TTC549 (cell line): ENCODE results near the gene P4HTM.

ENCODE experiments used
- FAIRE-seq: peaks from 2 replicates; lab custom pipeline; 2012; peaks lifted over from hg19 to GRCh38; lab: Jason Lieb, UNC

The P4HTM gene, protein sequence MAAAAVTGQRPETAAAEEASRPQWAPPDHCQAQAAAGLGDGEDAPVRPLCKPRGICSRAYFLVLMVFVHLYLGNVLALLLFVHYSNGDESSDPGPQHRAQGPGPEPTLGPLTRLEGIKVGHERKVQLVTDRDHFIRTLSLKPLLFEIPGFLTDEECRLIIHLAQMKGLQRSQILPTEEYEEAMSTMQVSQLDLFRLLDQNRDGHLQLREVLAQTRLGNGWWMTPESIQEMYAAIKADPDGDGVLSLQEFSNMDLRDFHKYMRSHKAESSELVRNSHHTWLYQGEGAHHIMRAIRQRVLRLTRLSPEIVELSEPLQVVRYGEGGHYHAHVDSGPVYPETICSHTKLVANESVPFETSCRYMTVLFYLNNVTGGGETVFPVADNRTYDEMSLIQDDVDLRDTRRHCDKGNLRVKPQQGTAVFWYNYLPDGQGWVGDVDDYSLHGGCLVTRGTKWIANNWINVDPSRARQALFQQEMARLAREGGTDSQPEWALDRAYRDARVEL

DNA sequence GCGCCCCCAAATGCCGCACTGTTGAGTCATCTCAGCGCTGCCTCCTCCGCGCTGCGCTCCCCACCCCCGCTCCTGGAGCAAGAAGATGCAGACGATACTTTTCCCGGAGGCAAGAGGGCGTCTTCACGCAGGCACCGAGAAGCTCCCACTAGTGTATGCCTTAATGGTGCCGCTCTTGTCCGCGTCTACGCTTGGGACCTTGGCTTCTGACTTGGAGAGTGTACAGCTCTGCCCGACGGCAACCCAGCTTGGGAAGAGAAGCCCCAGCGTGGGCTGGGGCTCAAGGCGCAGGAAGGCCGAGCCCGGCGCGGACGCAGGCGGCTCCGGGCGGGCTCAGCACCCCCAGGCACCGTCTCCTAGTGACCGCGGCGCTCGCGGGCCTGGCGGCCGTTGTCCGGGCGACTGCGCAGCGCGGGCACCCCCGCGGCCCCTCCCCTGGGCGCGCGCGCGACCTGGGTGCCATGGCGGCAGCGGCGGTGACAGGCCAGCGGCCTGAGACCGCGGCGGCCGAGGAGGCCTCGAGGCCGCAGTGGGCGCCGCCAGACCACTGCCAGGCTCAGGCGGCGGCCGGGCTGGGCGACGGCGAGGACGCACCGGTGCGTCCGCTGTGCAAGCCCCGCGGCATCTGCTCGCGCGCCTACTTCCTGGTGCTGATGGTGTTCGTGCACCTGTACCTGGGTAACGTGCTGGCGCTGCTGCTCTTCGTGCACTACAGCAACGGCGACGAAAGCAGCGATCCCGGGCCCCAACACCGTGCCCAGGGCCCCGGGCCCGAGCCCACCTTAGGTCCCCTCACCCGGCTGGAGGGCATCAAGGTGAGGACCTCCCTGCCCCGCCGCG, at the start of gene P4HTM:
P4HTM (plus strand) TSS at position 446 of the 840 bp plus-strand sequence; CDS start at position 462, 16 bp downstream.
- FAIRE-seq, result no peak

DNA sequence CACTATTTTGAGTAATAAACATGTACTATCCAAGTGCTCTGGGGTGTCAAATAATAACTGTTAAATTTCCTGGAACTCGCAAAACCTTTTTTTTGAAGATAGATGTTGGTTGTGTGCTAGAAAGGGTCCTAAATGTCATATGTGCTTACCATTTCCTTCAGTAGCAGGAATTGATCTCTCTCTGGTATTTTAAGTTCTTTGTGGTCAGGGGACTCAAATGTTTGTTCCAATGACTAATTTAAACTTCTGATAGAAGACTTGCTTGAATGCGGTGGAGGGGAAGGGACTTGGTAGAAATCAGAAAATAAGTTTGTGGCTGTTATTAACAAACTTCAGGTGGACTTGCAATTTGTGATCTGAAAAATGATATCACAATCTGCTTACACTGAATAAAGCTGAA, 44.6 kb upstream of the P4HTM start:
- FAIRE-seq, result no peak

DNA sequence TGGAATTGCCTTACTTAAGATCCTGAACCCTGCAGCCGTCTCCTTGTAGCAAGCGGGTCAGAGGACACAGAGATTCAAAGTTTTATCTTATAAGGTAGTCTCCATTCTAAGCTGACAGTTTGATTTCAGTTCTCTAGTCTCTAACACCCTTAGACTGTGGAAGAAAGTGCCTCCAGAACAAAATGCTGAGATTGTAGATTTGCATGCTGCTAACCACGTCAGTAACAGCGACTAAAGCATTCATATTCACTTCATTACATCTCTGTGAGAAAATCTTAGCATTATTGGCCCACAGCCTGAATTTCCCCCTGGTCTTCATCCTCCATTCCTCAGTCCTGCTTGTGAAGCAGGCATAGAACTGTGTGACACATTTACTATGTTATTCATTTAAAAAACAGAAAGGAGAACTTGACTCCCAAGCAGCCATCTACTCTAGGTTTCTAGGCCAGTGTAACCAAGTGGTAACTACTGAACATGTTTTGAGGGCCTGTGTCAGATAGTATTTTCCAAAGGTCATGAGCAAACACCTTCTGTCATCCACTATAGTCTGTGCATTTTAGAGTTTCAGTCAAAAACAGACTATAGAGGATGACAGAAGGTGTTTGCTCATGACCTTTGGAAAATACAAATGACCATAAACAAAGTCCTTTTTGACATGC, 44.0 kb upstream of the P4HTM start:
- FAIRE-seq, result no peak

DNA sequence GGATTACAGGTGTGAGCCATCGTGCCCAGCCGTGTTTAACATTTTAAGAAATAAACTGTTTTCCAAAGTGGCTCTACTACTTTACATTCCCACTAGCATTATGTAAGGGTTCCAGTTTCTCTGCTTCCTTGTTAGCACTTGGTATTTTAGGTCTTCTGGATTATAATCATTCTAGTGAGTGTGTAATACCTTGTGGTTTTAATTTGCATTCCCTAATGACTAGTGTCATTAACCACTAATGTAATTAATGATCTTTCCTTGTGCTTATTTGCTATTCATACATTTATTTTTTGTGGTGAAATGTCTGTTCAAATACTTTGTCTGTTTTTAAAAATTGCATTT, 40.7 kb upstream of the P4HTM start:
- FAIRE-seq, result no peak

DNA sequence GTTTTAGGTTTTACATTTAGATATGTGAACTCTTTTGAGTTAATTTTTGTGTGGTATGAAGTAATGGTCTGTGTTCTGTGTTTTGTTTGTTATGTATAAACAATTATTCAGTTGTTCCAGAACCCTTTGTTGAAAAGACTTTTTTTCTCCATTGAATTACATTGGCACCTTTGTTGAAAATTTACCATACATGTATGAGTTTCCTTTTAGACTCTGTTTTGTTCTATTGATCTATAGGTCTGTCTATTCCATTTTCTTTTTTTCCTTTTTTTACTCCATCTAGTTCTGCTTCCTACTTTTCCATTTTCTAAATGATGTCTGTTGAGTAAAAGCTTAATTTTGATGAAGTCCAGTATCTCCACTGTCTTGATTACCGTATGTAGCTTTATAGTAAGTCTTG, 40.0 kb upstream of the P4HTM start:
- FAIRE-seq, result no peak

DNA sequence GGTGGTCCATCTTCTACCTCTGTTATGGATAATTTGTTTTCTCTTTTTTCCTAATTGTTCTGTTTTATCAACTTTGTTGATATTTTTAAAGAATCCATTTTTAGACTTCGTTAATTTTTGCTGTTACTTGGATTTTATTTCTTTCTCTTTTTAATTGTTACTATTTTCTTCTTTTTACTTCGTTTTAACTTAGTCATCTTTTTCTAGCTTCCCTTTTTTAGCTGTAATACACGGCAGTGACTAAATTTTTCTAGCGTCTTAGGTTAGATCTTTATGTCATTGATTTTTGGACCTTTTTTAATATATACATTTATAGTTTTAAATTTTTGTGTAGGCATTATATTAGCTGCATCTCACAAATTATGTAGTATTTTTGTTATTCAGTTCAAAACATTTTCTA, 38.3 kb upstream of the P4HTM start:
- FAIRE-seq, result no peak

DNA sequence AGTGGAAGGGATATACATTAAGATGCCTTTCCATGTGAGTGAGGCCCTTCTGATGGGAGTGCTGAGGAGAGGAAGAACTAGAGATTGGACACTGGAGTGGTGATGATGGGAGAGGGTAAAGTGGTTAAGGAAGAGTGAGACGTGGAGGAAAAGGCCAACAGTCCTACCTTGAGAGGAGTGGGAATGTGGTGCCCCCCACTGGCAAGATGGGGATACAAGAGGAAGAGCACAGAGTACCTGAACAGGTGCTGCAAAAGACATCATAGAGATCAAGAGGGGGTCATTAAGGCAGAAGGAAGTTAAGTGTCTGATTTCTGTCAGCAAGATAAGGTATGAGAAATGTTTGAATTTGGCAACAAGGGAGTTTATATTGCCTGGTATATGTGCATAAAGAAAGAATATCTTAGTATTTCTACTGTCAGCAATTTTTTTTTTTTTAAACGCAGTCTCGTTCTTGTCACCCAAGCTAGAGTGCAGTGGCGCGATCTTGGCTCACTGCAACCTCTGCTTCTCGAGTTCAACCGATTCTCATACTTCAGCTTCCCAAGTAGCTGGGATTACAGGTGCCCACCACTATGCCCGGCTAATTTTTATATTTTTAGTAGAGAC, 37.4 kb upstream of the P4HTM start:
- no peak for FAIRE-seq

DNA sequence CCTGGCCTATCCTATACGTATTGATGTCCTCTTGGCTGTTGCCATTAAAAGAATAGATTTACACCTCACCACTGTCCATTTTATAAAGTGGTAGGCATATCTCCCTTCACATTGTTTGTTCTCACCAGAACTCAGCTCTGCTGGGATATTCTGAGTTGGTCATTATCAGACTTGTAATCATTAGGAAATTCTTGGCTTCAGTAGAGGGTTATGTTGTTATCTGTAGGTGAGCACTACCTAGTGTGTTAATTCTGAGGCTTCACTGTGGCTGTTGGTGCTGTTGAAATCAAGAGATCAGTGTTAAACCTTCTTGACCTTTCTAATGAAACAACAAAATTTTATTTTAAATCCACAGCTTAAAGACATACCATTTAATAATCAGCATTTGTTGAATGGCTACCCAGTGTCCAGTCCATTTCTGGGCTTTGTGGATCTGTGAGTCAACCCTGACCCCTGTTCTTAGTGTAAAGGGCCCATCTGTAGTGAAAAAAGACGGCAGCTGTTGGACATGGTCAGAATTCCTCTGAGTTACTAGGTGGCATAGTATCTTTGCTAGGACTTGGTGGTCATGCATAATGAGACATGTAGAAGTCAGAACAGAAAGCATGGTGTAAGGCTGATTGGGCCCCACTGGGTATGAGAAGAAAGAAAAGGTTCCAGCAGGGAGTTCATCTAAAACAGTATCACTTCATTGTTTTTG, 32.9 kb upstream of the P4HTM start:
- no peak for FAIRE-seq

DNA sequence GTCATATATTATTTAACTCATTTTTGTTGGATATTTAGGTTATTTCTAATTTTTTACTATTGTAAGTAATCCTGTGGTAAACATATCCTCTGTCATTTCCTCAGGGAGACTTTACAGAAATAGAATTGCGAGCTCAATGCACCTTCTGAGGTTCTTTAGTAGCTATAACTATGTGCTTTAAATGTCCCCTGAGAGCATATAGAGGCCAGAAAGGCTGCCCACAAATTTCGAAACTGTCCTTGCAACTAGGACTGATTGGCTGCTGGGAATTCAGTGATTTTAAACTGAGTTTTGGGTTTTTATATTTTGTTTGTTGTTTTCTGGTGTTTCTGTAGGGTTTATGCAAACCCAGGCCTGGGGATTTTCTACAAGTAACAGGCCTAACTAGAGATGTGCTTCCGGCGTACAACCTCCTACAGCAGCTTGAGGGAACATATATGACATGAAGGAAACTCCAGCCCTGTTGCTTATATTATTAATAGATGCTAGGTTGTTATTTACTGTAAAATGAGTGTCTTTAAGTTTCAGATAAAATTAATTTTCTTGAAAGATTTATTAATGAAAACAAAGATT, 29.1 kb upstream of the P4HTM start:
- no peak for FAIRE-seq

DNA sequence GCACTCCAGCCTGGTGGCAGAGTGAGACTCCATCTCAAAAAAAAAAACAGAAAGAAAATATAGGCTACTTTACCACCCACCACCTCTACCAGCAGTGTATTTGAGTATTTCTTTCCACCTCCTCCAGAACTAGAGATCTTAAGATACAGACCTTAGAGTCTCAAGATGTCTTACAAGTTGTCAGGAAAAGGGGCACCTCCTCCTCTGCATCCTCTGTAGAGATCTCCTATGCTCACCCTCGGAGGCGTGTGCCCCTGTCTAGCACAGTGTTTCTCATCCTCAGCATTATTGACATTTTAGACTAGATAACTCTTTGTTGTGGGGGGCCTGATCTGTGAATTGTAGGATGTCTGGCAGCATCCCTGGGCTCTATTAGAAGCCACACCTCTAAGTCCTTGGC, 27.7 kb upstream of the P4HTM start:
- no peak for FAIRE-seq

DNA sequence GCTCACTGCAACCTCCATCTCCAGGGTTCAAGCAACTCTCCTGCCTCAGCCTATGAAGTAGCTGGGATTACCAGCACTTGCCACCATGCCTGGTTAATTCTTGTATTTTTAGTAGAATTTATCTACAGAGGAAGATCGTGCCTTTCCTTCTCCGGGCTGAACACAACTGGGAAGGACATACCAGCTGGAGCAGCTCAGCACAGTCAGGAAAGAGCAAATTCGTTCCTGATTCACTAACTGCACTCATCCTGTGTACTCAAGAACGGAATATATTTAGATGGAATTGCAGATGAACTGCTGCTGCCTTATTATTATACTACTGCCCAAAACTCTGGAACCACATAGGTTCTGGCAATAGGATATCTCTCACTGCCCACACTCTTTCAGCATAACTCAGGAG, 27.1 kb upstream of the P4HTM start:
- no peak for FAIRE-seq

DNA sequence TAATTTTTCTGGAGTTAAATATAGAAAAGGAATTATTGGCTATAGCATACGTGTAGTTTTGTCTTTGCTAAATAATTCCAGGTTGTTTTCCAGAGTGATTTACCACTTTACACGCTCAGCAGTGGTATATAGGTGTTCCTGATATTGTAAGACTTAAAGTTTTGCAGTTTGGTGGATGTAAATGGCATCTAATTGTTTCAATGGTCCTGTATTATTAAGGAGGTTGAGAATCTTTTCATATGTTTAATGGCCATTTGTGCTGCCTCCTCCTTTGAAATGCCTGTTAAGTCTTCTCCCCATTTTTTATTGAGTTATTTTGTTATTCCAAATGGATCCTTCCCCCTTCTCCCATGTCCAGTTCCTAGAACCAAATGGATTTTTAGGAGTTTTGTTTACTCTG, 26.4 kb upstream of the P4HTM start:
- no peak for FAIRE-seq

DNA sequence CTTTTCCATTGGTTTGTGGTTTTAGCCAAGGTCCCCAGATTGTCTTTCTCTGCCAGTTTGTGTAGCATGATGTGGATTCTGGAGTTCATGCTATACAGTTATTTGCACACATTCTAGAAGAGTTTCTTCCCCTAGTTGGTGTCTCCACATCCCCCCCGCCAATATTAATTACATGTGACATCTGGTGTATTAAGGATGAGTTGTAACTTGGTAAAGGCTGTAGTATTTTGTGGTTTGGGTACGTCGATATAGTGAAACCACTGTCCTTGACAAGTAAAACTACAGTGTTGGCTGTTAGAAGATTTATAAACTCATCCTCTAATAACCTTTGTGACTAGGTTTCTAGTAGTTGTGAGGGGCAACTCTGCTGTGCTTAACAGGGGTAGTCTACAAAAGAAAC, 23.7 kb upstream of the P4HTM start:
- no peak for FAIRE-seq

DNA sequence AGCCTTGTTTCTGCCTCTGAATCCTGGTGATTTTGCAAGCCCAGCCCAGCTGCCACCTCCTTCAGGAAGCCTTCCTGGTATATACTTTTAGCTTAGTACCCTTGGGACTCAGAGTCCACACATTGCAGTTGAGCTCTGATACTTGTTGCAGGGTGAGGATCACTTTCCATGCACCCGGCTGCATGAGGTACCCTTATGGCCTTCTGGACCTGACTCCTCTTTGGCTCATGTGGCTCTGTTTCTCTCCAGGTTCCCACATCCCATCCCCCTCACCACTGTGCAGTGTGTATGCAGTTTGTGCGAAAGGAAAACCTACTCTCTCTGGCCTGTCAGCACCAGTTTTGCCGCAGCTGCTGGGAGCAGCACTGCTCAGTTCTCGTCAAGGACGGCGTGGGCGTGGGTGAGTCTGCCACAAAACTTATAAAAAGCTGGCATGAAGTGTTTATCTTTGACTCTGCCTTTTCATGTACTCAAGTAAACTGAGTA, 23.1 kb upstream of the P4HTM start:
- FAIRE-seq, result no peak

DNA sequence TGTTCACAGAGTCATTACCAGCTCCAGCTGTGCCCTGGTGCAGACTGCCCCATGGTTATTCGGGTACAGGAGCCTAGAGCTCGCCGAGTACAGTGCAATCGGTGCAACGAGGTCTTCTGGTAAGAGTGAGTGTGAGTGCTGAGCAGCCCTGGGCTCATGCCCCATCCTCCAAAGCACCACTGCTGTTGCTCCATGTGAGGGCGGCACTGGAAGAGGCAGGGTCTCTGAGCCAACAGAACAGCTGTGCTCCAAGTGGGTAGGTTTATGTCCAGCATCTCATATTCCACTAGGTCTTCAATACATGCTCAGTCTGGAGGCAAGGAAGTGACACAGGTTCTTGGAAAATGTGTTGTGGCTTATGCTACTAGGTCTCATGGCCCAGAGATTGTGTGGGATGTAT, 19.5 kb upstream of the P4HTM start:
- FAIRE-seq, result no peak

DNA sequence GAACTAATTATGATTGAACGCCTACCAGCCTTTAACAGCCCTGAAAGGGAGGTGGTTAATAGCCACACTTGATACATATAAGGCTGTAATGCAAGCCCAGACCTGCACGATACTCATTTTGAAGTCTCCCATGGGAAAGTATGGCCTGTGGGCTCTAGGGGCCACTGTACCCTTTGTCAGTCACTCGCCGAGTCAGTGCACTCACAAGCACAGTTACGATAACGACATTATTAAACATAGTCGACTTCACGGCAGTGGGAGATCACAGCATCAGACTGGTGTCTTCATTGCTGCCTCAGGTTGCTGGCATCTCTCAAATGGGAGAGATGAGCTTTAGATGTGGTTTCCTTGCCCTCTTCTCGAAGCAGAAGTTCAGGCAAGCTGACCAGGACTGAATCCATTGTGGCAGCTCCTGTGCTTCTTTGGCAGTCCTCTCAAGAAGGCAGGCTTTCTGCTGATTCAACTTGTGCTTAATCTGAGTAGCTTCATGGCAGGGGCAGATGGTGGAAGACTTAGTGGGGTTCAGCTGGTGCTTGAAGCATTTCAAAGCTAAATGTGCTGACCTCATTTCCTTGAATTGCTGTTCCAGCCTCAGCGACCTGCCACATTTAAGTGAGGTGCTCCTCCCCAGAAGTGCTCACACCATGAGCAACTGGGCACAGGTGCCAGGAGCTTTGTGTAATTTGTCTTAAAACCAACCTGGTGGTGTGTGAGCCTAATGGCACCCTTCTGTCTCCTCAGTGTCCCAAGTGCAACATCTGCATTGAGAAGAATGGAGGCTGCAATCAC, 15.8 kb upstream of the P4HTM start:
- FAIRE-seq, result no peak

DNA sequence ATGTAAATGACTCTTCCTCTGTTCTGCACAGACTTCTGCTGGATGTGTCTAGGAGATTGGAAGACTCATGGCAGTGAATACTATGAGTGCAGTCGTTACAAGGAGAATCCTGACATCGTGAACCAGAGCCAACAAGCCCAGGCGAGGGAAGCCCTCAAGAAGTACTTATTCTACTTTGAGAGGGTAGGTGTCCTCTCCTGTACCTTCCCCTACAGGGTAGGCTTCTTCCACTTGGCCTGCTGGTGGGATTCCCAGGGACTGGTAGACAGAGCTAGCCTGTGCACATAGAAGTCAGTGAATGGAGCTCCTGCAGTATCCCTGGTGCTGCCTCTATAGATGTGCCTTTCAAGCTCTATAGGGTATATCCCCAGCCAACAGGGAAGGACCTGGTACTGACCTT, 10.6 kb upstream of the P4HTM start:
- FAIRE-seq, result no peak

DNA sequence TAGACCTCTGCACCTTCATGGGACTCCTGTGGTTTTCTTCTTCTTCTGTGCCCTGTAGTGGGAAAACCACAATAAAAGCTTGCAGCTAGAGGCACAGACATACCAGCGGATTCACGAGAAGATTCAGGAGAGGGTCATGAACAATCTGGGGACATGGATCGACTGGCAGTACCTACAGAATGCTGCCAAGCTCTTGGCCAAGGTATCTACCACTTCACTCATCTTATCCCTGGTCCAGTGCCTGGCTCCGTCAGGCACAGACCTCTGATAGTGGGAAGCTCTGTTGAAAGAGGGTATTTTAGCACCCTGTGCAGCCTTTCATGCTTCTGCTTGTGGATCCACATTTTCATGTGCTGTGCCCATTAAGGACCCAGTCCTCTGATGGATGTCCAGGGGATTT, 9.7 kb upstream of the P4HTM start:
- FAIRE-seq, result no peak

DNA sequence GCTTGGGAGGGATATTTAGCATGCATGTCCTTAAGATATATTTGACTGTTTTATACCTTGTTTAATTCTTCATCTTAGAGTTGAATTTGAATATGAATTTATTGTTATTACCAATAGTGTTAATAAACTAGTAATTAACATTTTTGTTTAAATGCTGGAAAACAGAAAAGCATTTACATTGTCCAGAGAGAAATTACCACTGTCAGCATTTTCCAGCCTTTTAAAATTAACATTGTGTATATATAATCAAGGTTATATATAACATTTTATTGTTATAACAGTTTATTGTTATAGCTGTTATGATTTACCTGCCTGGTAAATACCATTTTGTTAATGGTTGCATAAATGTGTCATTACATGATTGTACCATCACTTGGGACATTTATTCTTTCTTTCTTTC, 8.0 kb upstream of the P4HTM start:
- FAIRE-seq, result no peak

DNA sequence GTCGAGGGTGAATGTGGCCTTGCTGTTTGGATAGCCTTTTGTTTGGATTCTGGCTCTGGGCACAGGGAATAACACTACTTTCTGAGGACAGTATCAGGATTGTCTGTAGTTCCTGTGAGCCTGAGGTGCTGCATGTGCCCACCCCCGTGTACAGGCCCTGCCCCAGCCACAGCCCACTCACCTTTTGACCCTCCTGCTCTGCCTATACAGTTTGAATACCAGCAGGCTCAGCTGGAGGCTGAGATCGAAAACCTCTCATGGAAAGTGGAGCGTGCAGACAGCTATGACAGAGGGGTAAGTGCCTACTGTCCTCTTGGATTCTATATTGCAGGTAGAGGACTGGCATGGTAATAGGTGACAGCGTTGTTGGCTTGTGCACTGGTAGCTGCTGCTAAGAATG, 7.4 kb upstream of the P4HTM start:
- no peak for FAIRE-seq

DNA sequence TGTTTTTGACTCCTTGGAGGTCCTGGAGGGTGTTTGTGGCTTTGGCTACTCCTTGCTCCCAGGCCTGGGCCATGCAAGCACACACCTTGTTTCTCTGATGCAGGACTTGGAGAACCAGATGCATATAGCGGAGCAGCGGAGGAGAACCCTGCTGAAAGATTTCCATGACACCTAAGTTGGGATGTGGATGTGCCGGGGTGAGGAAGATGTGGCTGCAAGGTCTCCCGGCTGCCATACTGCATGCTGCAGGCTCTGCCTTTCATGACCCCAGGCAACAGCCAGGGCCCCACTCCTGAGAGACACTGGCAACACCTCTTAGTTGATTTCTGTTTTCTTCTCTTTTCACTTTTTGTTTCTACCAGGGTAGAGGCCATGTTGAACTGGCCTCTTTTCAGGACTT, 6.9 kb upstream of the P4HTM start:
- FAIRE-seq, result no peak
